Measurements from ENCODE around the gene LRRC47.
"Not testable (repeated sequence)": the region's sequence is repeated elsewhere in the genome, so short reads cannot be mapped to it uniquely, and the experiment has no call there.

The LRRC47 gene

GRCh38 chr1:3803905-3804626 lies 7.8 kb upstream of the LRRC47 start:
- H3K4me3 ChIP-seq (ENCODE audit: low read depth, low read length), result no peak overlapping the region
- no peak for TF ChIP-seq CTCF (IDR thresholded peaks at IDR 0.05; ENCODE audit: insufficient read depth, low read length, missing control alignments)
- no peak for DNase-seq (ENCODE audit: low read depth, low spot score)
- CTCF ChIA-PET, result interaction anchor here (1.1 kb wide), 2 partner anchors 12 to 351 kb away, joined by 4 to 8 read pairs; no protein-coding TSS in a partner anchor
- POLR2A ChIA-PET, result no interaction called here

- CTCF ChIA-PET, result interaction anchor here (1.4 to 1.9 kb wide), 2 partner anchors 103 to 105 kb away, joined by 4 to 10 read pairs; no protein-coding TSS in a partner anchor
- POLR2A ChIA-PET; DNase-seq (ENCODE audit: low read depth, low spot score); H3K4me3 ChIP-seq (ENCODE audit: low read depth, low read length): not testable (repeated sequence)
Observed at GRCh38 chr1:3800795-3801194, 4.5 kb upstream of the LRRC47 start.

GRCh38 chr1:3799976-3800685 lies 3.8 kb upstream of the LRRC47 start:
- TF ChIP-seq CTCF (IDR thresholded peaks at IDR 0.05; ENCODE audit: insufficient read depth, low read length, missing control alignments), result no peak
- no peak overlapping the region for H3K4me3 ChIP-seq (ENCODE audit: low read depth, low read length)
- ChIA-PET CTCF (no interaction called here), POLR2A (no interaction called here)
- no peak for DNase-seq (ENCODE audit: low read depth, low spot score)

DNA sequence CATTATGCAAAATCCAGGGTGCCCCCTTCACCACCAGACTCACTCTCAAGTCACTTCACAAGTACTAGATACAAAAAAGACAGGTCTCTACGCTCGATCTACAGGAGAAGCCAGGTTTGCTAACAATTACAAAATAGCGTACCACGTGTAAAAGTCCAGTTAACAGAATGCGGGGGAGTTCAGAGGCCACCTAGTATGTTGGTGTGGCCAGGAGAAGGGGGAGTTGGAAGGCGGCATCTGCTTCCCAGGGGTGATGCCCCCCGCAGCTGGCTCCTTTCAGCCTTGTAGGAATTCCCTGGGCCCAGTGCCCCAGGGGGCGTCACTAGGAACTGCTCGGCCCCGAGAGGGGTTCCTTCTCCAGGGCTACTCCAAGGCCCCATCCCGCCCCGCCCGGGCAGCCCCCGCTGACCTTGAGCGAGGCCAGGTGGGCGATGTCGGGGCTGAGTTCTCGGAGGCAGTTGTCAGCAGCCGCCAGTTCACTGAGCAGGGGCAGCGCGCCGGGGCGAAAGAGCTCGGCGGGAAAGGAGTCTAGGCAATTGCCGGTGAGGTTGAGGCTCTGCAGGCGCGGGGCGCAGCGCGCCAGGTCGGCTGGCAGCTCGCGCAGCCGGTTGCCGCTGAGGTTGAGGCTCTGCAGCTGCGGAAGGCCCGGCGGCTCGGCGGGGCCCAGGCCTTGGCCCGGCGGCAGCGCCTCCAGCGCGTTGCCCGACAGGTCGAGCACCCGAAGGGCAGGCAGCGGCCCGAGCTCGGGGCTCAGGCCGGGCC lies 664 bp downstream of the LRRC47 start:
- POLR2A ChIA-PET, result interaction anchor here (1.0 to 1.8 kb wide), 2 partner anchors 8 to 14 kb away, joined by 3 to 4 read pairs; no protein-coding TSS in a partner anchor
- no peak for DNase-seq (ENCODE audit: low read depth, low spot score)
- H3K4me3 ChIP-seq (ENCODE audit: low read depth, low read length), result peak overlapping the region; percentile 81
- no peak for TF ChIP-seq CTCF (IDR thresholded peaks at IDR 0.05; ENCODE audit: insufficient read depth, low read length, missing control alignments)
- CTCF ChIA-PET, result interaction anchor here (1.4 to 1.7 kb wide), 3 partner anchors 10 to 71 kb away, joined by 4 read pairs; no protein-coding TSS in a partner anchor

DNA sequence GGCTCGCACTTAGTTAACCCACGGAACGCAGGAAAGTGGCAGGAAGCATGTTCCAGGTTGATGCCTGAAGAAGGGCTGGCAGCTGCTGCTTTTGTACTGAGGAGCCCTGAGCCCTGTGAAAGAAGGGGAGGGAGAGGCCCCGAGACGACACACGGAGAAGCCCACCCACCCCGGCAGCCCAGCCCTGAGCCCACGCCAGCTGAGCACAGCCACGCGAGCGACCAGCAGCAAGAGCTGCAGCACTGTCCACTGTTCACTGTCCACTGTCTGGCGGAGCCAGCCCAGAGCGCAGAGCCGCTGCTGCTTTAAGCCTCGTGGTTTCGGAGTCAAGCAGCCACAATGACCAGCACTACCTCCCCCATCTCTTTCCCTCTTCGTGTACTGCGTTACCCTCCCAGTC lies 5.3 kb downstream of the LRRC47 start:
- ChIA-PET POLR2A (no interaction called here), CTCF (interaction anchor here (1.1 to 1.9 kb wide), 2 partner anchors 11 to 15 kb away, joined by 3 to 6 read pairs; no protein-coding TSS in a partner anchor)
- no peak for DNase-seq (ENCODE audit: low read depth, low spot score)
- no peak for TF ChIP-seq CTCF (IDR thresholded peaks at IDR 0.05; ENCODE audit: insufficient read depth, low read length, missing control alignments)
- no peak overlapping the region for H3K4me3 ChIP-seq (ENCODE audit: low read depth, low read length)

- no peak for DNase-seq (ENCODE audit: low read depth, low spot score)
- no peak overlapping the region for H3K4me3 ChIP-seq (ENCODE audit: low read depth, low read length)
- ChIA-PET CTCF (interaction anchor here (1.1 to 1.9 kb wide), 2 partner anchors 12 to 14 kb away, joined by 3 to 6 read pairs; no protein-coding TSS in a partner anchor), POLR2A (no interaction called here)
- TF ChIP-seq CTCF (IDR thresholded peaks at IDR 0.05; ENCODE audit: insufficient read depth, low read length, missing control alignments), result no peak
Observed at GRCh38 chr1:3790500-3790923, 5.8 kb downstream of the LRRC47 start.

All from AG04449 (cell line).